ENCODE results near the gene YWHAG. TPM values are rescaled to one million over a fixed set of nuclear protein-coding genes. Genes with fewer than 3 reads are reported as not detected.
"Not testable (repeated sequence)": the region's sequence is repeated elsewhere in the genome, so short reads cannot be mapped to it uniquely, and the experiment has no call there.

The YWHAG gene
- total RNA-seq, 2 donors from 2014 or later, result 49.1 to 80.2 TPM

DNA sequence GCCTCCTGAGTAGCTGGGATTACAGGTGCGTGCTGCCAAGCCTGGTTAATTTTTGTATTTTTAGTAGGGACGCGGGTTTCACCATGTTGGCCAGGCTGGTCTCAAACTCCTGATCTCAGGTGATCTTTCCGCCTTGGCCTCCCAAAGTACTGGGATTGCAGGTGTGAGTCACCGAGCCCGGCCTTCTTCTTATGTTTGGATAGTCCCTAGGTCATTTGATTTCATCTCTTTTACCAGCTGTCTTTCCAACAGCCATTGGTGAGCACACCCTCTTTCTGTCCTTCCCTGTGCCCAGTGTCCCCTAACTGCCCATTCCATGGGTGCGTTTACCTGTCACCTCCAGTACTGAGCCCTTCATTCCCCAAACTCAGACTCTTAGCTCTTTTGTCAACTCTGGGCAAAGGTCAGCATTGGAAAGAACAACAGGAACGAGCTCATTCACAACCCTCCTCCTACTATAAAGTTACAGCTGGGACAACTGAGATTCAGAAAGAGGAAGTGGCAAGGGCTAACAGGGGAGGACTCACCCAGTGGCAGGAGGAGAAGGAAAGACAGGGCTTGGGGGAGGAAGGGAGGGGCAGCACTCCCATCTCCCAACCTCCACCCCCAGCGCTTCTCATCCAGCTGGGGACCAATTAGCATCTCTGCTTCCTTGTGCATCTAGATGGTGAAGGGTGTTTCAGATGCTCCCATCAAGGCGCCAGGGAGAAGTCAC is 45.1 kb upstream of the YWHAG start:
- intact Hi-C loops (cut with DNase I), result no loop called here
- TF ChIP-seq, protein P1, sequence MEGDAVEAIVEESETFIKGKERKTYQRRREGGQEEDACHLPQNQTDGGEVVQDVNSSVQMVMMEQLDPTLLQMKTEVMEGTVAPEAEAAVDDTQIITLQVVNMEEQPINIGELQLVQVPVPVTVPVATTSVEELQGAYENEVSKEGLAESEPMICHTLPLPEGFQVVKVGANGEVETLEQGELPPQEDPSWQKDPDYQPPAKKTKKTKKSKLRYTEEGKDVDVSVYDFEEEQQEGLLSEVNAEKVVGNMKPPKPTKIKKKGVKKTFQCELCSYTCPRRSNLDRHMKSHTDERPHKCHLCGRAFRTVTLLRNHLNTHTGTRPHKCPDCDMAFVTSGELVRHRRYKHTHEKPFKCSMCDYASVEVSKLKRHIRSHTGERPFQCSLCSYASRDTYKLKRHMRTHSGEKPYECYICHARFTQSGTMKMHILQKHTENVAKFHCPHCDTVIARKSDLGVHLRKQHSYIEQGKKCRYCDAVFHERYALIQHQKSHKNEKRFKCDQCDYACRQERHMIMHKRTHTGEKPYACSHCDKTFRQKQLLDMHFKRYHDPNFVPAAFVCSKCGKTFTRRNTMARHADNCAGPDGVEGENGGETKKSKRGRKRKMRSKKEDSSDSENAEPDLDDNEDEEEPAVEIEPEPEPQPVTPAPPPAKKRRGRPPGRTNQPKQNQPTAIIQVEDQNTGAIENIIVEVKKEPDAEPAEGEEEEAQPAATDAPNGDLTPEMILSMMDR (IDR thresholded peaks at IDR 0.05), result no peak
- no peak for TF ChIP-seq POLR2AphosphoS5 (IDR thresholded peaks at IDR 0.05)
- no peak for TF ChIP-seq POLR2A (IDR thresholded peaks at IDR 0.05)
- no peak for DNase-seq (ENCODE audit: low spot score)
- H3K4me3 ChIP-seq, result no peak overlapping the region
- no peak overlapping the region for H3K27ac ChIP-seq
- no peaks in the 10 kb centered on the region for H3K4me1 ChIP-seq (replicated peaks)
- no peaks in the 10 kb centered on the region for H3K27me3 ChIP-seq (replicated peaks; ENCODE audit: insufficient read depth)
- 87% methylated on average over 10 of the region's 10 CpGs for WGBS
- H3K9me3 ChIP-seq, result no peaks in the 10 kb centered on the region
- no peaks in the 10 kb centered on the region for H3K36me3 ChIP-seq

DNA sequence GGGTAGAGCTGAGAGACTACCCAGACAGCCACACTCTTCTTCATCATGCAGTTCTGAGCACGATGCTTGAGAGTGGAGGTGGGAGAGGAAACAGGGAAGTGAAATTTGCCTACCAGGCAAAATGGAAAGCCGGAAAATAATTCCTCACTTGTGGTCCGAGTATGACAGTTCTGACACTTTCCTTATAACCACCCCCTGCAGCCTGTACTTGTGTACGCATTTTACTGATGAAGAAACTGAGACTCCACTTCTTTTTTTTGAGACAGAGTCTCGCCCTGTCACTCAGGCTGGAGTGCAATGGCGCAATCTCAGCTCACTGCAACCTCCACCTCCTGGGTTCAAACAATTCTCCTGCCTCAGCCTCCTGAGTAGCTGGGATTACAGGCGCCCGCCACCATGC is 44.3 kb upstream of the YWHAG start:
- H3K27ac ChIP-seq; H3K4me3 ChIP-seq; DNase-seq (ENCODE audit: low spot score); H3K4me1 ChIP-seq (replicated peaks); H3K36me3 ChIP-seq; H3K9me3 ChIP-seq; intact Hi-C loops (cut with DNase I); H3K27me3 ChIP-seq (replicated peaks; ENCODE audit: insufficient read depth): not testable (repeated sequence)
- WGBS, result 88% methylated on average over 8 of the region's 8 CpGs

DNA sequence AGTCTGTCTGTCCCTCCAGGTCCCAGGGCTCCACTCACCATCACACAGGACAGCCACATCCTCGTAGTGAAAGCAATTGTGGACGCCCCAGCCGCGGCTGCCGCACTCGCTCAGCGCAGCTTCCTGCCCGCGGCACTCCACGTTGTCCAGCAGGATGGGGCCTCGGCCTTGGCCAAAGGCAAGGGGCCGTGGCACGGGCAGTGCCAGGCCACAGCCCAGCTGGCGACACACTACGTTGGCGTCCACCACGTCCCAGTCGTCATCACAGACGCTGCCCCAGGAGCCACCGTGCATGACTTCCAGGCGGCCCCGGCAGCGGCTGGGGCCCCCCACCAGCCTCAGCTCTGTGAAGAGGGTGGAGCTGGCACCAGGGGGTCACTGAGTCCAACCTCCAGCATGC is 41.5 kb upstream of the YWHAG start:
- Histone ChIP-seq H3K4me1 (replicated peaks) (no peaks in the 10 kb centered on the region), H3K4me3 (no peak overlapping the region), H3K9me3 (no peaks in the 10 kb centered on the region), H3K36me3 (no peaks in the 10 kb centered on the region), H3K27ac (no peak overlapping the region), H3K27me3 (replicated peaks; ENCODE audit: insufficient read depth) (no peaks in the 10 kb centered on the region)
- WGBS, result 94% methylated on average over 23 of the region's 23 CpGs
- no peak for DNase-seq (ENCODE audit: low spot score)
- intact Hi-C loops (cut with DNase I), result no loop called here
- no peak for TF ChIP-seq POLR2AphosphoS5 (IDR thresholded peaks at IDR 0.05)
- TF ChIP-seq POLR2A (IDR thresholded peaks at IDR 0.05), result no peak
- TF ChIP-seq, protein P1 (IDR thresholded peaks at IDR 0.05), result no peak

DNA sequence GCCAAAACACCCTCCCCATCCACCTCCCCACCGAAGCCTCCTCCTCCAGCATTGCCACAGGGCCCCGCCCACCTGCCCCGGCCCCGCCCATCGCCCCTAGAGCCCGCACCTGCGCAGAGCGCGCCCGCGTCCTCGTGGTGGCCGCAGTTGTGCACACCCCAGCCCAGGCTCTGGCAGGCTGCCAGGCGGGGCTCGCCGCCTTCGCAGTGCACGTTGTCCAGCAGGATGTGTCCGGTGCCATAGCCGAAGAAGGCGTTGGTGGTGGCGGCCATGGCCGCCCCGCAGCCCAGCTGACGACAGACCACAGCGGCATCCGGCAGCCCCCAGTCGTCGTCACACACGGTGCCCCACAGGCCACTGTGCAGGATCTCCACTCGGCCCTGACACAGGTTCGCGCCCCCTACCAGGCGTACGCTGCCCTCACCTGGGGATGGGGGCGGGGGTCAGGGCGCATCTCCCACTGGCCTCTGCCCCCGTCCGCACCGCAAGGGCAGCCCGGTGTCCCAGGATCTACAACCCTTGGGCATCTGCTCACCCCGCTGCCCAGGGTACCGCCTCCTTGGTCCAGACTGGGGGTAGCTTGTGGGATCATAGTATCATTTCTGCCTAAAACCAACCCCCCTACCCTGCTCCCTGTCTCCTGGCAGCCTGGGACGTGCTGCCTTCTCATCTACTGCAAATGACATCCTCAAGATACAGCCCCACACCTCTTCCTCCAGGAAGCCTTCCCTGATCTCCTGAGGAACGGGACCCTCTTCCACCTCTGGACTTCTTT is 38.8 kb upstream of the YWHAG start:
- no peaks in the 10 kb centered on the region for H3K27me3 ChIP-seq (replicated peaks; ENCODE audit: insufficient read depth)
- peak; percentile 52 for DNase-seq (ENCODE audit: low spot score)
- no peak overlapping the region for H3K27ac ChIP-seq
- TF ChIP-seq, protein P1 (IDR thresholded peaks at IDR 0.05), result no peak
- TF ChIP-seq POLR2AphosphoS5 (IDR thresholded peaks at IDR 0.05) (peak; percentile 11), POLR2A (IDR thresholded peaks at IDR 0.05) (no peak)
- WGBS, result 14% methylated on average over 45 of the region's 45 CpGs
- H3K4me3 ChIP-seq, result peak overlapping the region; percentile 33
- intact Hi-C loops (cut with DNase I), result no loop called here
- H3K36me3 ChIP-seq, result no peaks in the 10 kb centered on the region
- no peaks in the 10 kb centered on the region for H3K9me3 ChIP-seq
- H3K4me1 ChIP-seq (replicated peaks), result no peaks in the 10 kb centered on the region

DNA sequence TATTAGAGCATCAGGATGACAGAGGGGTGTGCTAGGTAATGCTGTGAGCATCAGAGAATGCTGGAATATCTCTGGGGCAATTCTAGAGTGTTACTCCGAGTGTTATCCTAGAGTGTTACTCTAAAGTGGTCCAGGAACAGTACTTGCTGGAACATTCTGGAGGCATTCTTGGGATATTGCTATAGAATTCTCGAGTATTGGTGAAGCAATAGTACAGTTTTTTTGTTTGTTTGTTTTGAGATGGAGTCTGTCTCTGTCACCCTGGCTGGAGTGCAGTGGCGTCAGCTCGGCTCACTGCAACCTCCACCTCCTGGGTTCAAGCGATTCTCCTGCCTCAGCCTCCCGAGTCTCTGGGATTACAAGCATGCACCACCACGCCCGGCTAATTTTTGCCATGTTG is 38.1 kb upstream of the YWHAG start:
- intact Hi-C loops (cut with DNase I), result no loop called here

More for the DNA sequence above, 38.1 kb upstream of the YWHAG start:
- WGBS, result 61% methylated on average over 8 of the region's 8 CpGs
- H3K4me3 ChIP-seq, result no peak overlapping the region
- H3K9me3 ChIP-seq, result no peaks in the 10 kb centered on the region
- TF ChIP-seq, protein P1 (IDR thresholded peaks at IDR 0.05), result no peak
- TF ChIP-seq POLR2A (IDR thresholded peaks at IDR 0.05), result no peak
- TF ChIP-seq POLR2AphosphoS5 (IDR thresholded peaks at IDR 0.05), result no peak
- no peaks in the 10 kb centered on the region for H3K36me3 ChIP-seq
- H3K4me1 ChIP-seq (replicated peaks), result no peaks in the 10 kb centered on the region
- H3K27me3 ChIP-seq (replicated peaks; ENCODE audit: insufficient read depth), result no peaks in the 10 kb centered on the region
- no peak for DNase-seq (ENCODE audit: low spot score)
- H3K27ac ChIP-seq, result no peak overlapping the region

All from prostate gland (tissue), 2 donors.